Panc1 (cell line): Measurements from ENCODE around the gene CACNA1E.

Experiments used
- POLR2AphosphoS5 ChIP-seq: IDR thresholded peaks from 2 replicates; pipeline ENCODE4 v1.6.1; 2012; ENCODE audit warnings: mild to moderate bottlenecking, low read depth, low read length, moderate library complexity
- SIN3A ChIP-seq: IDR thresholded peaks from 2 replicates; pipeline ENCODE4 v1.6.1; 2012; ENCODE audit warnings: low read depth, mild to moderate bottlenecking, low read length, moderate library complexity, borderline replicate concordance; ENCODE audit not compliant: insufficient read depth
- TCF7L2 ChIP-seq: IDR thresholded peaks from 2 replicates; pipeline ENCODE4 v1.6.1; 2011; ENCODE audit warnings: mild to moderate bottlenecking, low read depth, low read length, inconsistent platforms
- TF ChIP-seq, protein P1 (sequence below): fragments of 450-650 bp; IDR thresholded peaks from 2 replicates; pipeline ENCODE4 v1.5.1; 2017; ENCODE audit warnings: mild to moderate bottlenecking
- TF ChIP-seq, protein P2 (sequence below), 2 experiments: IDR thresholded peaks; 2 replicates each; pipeline ENCODE4 v1.6.1; 2011 to 2012; ENCODE audit warnings: low read depth in 2 of 2, control low read depth in 1 of 2, low read length in 1 of 2, mild to moderate bottlenecking in 1 of 2, moderate library complexity in 1 of 2; ENCODE audit not compliant: insufficient read depth in 1 of 2

DNA sequence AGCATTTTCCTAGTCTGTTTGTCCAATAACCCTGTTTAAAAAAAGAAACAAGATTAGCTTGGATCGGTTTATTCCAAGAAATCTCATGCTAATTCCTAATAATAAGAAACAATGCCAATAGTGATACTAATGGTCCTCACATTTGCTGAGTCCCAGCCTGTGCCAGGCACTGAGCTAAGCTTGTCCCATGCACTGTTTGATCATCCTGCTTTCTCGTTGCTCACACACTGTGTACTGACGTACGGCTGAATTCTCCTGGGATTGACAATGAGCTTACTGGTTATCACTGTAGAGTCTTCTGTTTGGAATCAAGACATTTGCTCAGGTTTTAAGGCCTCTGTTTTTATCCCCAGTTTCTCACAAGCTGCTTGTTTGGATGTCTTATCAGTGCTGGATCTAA is 71.1 kb downstream of the CACNA1E start:
- TF ChIP-seq, protein P1, sequence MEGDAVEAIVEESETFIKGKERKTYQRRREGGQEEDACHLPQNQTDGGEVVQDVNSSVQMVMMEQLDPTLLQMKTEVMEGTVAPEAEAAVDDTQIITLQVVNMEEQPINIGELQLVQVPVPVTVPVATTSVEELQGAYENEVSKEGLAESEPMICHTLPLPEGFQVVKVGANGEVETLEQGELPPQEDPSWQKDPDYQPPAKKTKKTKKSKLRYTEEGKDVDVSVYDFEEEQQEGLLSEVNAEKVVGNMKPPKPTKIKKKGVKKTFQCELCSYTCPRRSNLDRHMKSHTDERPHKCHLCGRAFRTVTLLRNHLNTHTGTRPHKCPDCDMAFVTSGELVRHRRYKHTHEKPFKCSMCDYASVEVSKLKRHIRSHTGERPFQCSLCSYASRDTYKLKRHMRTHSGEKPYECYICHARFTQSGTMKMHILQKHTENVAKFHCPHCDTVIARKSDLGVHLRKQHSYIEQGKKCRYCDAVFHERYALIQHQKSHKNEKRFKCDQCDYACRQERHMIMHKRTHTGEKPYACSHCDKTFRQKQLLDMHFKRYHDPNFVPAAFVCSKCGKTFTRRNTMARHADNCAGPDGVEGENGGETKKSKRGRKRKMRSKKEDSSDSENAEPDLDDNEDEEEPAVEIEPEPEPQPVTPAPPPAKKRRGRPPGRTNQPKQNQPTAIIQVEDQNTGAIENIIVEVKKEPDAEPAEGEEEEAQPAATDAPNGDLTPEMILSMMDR: no peak
- TF ChIP-seq POLR2AphosphoS5: no peak
- no peak for TF ChIP-seq TCF7L2
- TF ChIP-seq SIN3A: no peak
- TF ChIP-seq, protein P2, sequence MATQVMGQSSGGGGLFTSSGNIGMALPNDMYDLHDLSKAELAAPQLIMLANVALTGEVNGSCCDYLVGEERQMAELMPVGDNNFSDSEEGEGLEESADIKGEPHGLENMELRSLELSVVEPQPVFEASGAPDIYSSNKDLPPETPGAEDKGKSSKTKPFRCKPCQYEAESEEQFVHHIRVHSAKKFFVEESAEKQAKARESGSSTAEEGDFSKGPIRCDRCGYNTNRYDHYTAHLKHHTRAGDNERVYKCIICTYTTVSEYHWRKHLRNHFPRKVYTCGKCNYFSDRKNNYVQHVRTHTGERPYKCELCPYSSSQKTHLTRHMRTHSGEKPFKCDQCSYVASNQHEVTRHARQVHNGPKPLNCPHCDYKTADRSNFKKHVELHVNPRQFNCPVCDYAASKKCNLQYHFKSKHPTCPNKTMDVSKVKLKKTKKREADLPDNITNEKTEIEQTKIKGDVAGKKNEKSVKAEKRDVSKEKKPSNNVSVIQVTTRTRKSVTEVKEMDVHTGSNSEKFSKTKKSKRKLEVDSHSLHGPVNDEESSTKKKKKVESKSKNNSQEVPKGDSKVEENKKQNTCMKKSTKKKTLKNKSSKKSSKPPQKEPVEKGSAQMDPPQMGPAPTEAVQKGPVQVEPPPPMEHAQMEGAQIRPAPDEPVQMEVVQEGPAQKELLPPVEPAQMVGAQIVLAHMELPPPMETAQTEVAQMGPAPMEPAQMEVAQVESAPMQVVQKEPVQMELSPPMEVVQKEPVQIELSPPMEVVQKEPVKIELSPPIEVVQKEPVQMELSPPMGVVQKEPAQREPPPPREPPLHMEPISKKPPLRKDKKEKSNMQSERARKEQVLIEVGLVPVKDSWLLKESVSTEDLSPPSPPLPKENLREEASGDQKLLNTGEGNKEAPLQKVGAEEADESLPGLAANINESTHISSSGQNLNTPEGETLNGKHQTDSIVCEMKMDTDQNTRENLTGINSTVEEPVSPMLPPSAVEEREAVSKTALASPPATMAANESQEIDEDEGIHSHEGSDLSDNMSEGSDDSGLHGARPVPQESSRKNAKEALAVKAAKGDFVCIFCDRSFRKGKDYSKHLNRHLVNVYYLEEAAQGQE (IDR thresholded peaks at IDR 0.05; ENCODE audit: insufficient read depth in 1 of 2, low read depth in 2 of 2, low read length in 1 of 2): no peak
